CD14-positive monocyte (primary cell): Measurements from ENCODE around the gene ARL16. TPM values are rescaled to one million over a fixed set of nuclear protein-coding genes. Genes with fewer than 3 reads are reported as not detected.

Experiments
- DNase-seq, 3 donors: peaks; one replicate each; pipeline ENCODE4 v3.0.0-alpha.2; 2011 to 2022
- H2AFZ ChIP-seq: 2 replicates; pipeline ENCODE4 v1.6.0; 2012; ENCODE audit warnings: mild to moderate bottlenecking, low read depth, low read length, inconsistent platforms; ENCODE audit not compliant: insufficient read depth, poor library complexity, severe bottlenecking
- H3K27ac ChIP-seq, 2 donors: 1 replicate in 1 of 2; 2 replicates in 1 of 2; pipeline ENCODE4 v1.5.1; 2012 to 2013; ENCODE audit warnings: low read length in 2 of 2, control low read depth in 1 of 2, inconsistent platforms in 1 of 2, low read depth in 1 of 2, mild to moderate bottlenecking in 1 of 2
- H3K27me3 ChIP-seq, 2 donors: one replicate each; pipeline versions ENCODE4 v1.6.0 to v1.6.1; 2011 to 2013; ENCODE audit warnings: low read length in 2 of 2; ENCODE audit not compliant: control insufficient read depth in 2 of 2, insufficient read depth in 2 of 2
- H3K36me3 ChIP-seq, 2 donors: replicated peaks in 1 of 2; 1 replicate in 1 of 2; 2 replicates in 1 of 2; pipeline versions ENCODE4 v1.5.1 to v1.6.1; 2012 to 2013; ENCODE audit warnings: low read length in 2 of 2, control low read depth in 1 of 2, inconsistent platforms in 1 of 2, mild to moderate bottlenecking in 1 of 2; ENCODE audit not compliant: insufficient read depth in 2 of 2, control insufficient read depth in 1 of 2
- H3K4me1 ChIP-seq, 2 donors: 1 replicate in 1 of 2; 2 replicates in 1 of 2; pipeline versions ENCODE4 v1.5.1 to v1.6.1; 2012 to 2013; ENCODE audit warnings: low read length in 2 of 2, control low read depth in 1 of 2, inconsistent platforms in 1 of 2, mild to moderate bottlenecking in 1 of 2, moderate library complexity in 1 of 2; ENCODE audit not compliant: insufficient read depth in 2 of 2, control insufficient read depth in 1 of 2
- H3K4me2 ChIP-seq: replicated peaks from 2 replicates; pipeline ENCODE3; 2012; ENCODE audit warnings: low read length, moderate library complexity, mild to moderate bottlenecking; ENCODE audit not compliant: poor library complexity, severe bottlenecking; ENCODE audit errors: extremely low read depth
- H3K4me3 ChIP-seq, 3 experiments: fragments of 200-600 bp in 1 of 3; sonication (generic) in 1 of 3; replicated peaks in 1 of 3; 1 replicate in 2 of 3; 2 replicates in 1 of 3; pipeline ENCODE4 v1.5.1; 2011 to 2013; ENCODE audit warnings: low read length in 3 of 3, mild to moderate bottlenecking in 3 of 3, control low read depth in 2 of 3, low read depth in 2 of 3, inconsistent platforms in 1 of 3, moderate library complexity in 1 of 3
- H3K79me2 ChIP-seq: 2 replicates; pipeline ENCODE4 v1.6.0; 2012; ENCODE audit warnings: mild to moderate bottlenecking, control low read depth, inconsistent platforms, low read length, moderate library complexity; ENCODE audit not compliant: insufficient read depth
- H3K9ac ChIP-seq: 2 replicates; pipeline ENCODE4 v1.6.0; 2017; ENCODE audit warnings: low read length, mild to moderate bottlenecking; ENCODE audit not compliant: insufficient read depth, poor library complexity, severe bottlenecking
- H3K9me3 ChIP-seq, 2 donors: replicated peaks in 1 of 2; 1 replicate in 1 of 2; 2 replicates in 1 of 2; pipeline versions ENCODE4 v1.5.1 to v1.6.1; 2012 to 2013; ENCODE audit warnings: low read length in 2 of 2, control low read depth in 1 of 2; ENCODE audit not compliant: control insufficient read depth in 1 of 2, insufficient read depth in 1 of 2
- H4K20me1 ChIP-seq: 2 replicates; pipeline ENCODE4 v1.6.0; 2012; ENCODE audit warnings: mild to moderate bottlenecking, low read length, control low read depth, moderate library complexity; ENCODE audit not compliant: insufficient read depth
- H3K27ac Mint-ChIP-seq, 7 donors: one replicate each; pipeline ENCODE4 v1.8.0; 2020; ENCODE audit warnings: mild to moderate bottlenecking in 7 of 7, mixed read lengths in 7 of 7, moderate library complexity in 6 of 7, inconsistent platforms in 2 of 7
- H3K27me3 Mint-ChIP-seq, 3 donors: one replicate each; pipeline ENCODE4 v1.8.0; 2021 to 2022; ENCODE audit warnings: low read depth in 3 of 3, mild to moderate bottlenecking in 3 of 3, mixed read lengths in 3 of 3, moderate library complexity in 3 of 3, inconsistent platforms in 1 of 3
- H3K36me3 Mint-ChIP-seq, 2 donors: one replicate each; pipeline ENCODE4 v1.8.0; 2020; ENCODE audit warnings: mixed read lengths in 2 of 2, inconsistent platforms in 1 of 2, mild to moderate bottlenecking in 1 of 2
- H3K4me1 Mint-ChIP-seq: one replicate; pipeline ENCODE4 v1.8.0; 2020; ENCODE audit warnings: mild to moderate bottlenecking, mixed read lengths
- H3K4me3 Mint-ChIP-seq, 2 donors: one replicate each; pipeline ENCODE4 v1.8.0; 2020; ENCODE audit warnings: mild to moderate bottlenecking in 2 of 2, mixed read lengths in 2 of 2, moderate library complexity in 1 of 2
- H3K9me3 Mint-ChIP-seq, 7 donors: one replicate each; pipeline ENCODE4 v1.8.0; 2020 to 2022; ENCODE audit warnings: mixed read lengths in 7 of 7, mild to moderate bottlenecking in 6 of 7, moderate library complexity in 6 of 7, inconsistent platforms in 2 of 7
- CTCF ChIP-seq: fragments of 200-600 bp; IDR thresholded peaks from one replicate; pipeline ENCODE4 v1.8.0; 2022; ENCODE audit warnings: antibody characterized with exemption, mild to moderate bottlenecking
- WGBS: methylation state at CpG from one replicate; pipeline ENCODE4 v1.1.5; 2013; ENCODE audit warnings: missing lambda C conversion rate; ENCODE audit not compliant: insufficient coverage; 5-methylcytosine and 5-hydroxymethylcytosine counted together
- intact Hi-C, 2 donors: fragments of 100-400 bp; cut with micrococcal nuclease; formaldehyde crosslinking; loops; one replicate each; pipeline versions ENCODE4 v1.15.0 to v1.15.1; 2023
- polyA plus RNA-seq, 3 donors: library from polyadenylated mRNA; depleted of rRNA in 1 of 3; unstranded in 2 of 3; stranded (reverse) in 1 of 3; fragments of 300-500 nt in 2 of 3; fragments of >200 nt in 1 of 3; fragmentation: Illumina TruSeq in 2 of 3; gene quantifications; 1 replicate in 2 of 3; 2 replicates in 1 of 3; pipeline ENCODE4 v1.2.3, GENCODE V29; 2012 to 2021

The ARL16 gene
- polyA plus RNA-seq, 3 donors: 17.6 to 43.0 (median 28.7) TPM

DNA sequence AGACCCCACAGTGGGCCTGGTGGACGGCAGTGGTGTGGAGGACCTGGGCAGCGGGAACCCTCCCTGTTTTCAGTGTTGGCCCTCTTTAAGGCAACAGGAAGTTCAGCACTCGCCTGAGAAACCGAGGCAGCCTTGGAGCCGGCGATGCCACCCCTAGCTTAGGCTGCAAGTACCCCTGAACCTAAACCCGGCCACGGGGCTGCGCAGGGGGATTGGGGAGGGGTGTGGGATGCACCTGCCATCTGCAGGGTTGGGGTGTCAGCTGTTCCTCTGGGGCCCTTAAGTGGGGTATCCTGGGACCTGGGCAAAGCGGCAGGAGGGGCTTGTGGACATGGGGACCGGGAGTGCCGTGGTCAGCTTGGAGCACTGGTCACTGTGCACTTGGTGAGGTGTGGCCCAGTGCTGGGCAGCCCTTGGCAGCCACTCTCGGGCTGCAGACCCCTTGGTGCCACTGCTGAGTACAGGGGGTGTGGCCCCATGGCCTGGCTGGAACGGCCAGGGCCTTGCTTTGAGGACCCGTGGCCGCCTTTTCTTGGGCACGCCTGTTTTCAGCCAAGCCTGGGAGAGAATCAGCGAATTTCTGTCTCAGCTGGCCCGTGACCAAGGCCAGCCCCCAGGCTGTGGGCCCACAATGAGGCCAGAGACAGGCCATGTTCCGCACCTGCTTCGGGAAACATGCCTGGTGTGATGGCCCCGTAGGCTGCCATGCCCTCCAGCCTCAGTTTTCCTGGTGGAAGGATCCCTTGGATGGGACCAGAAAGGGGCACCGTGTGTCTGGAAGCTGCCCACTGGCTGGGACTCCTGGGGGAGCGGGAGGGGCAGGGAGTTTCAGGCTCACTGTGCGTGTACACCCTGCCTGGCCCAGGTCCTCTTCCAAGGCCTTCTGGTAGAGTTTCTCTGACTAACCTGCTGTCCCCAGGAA, 24.4 kb upstream of the ARL16 start:
- H4K20me1 ChIP-seq: no peaks in the 10 kb centered on the region
- Mint-ChIP-seq H3K4me3 (no peak overlapping the region), H3K27me3 (peaks cover 0 to 17% (median 13%) of the 10 kb centered on the region in 3 donors), H3K4me1 (peaks cover 35% of the 10 kb centered on the region), H3K36me3 (peaks cover 22 to 40% of the 10 kb centered on the region in 2 donors), H3K9me3 (no peaks in the 10 kb centered on the region), H3K27ac (peak overlapping the region in 1 of 7 donors; percentile 71)
- H3K4me1 ChIP-seq: peaks cover 33 to 45% of the 10 kb centered on the region in 2 donors
- no peaks in the 10 kb centered on the region for H3K9me3 ChIP-seq
- no peak for DNase-seq
- 95% methylated on average over 24 of the region's 25 CpGs for WGBS
- no peak overlapping the region for H3K9ac ChIP-seq
- no peak overlapping the region for H3K4me3 ChIP-seq
- intact Hi-C loops: no loop called here
- H3K4me2 ChIP-seq: no peak overlapping the region
- no peak overlapping the region for H2AFZ ChIP-seq
- TF ChIP-seq CTCF: no peak
- H3K79me2 ChIP-seq: peaks cover 20% of the 10 kb centered on the region
- peaks cover 0 to 8% of the 10 kb centered on the region in 2 donors for H3K27me3 ChIP-seq
- peaks cover 16 to 26% of the 10 kb centered on the region in 2 donors for H3K36me3 ChIP-seq
- no peak overlapping the region for H3K27ac ChIP-seq

- Mint-ChIP-seq H3K27me3 (peaks cover 0 to 19% (median 12%) of the 10 kb centered on the region in 3 donors), H3K27ac (no peak overlapping the region)
- H3K79me2 ChIP-seq: peaks cover 30% of the 10 kb centered on the region
These were observed 23.4 kb upstream of the ARL16 start for GRCh38 chr17:81706757-81707624.

More at GRCh38 chr17:81706757-81707624, 23.4 kb upstream of the ARL16 start:
- Histone ChIP-seq H3K27me3 (peaks cover 0 to 8% of the 10 kb centered on the region in 2 donors), H2AFZ (no peak overlapping the region), H3K4me2 (no peak overlapping the region), H3K4me3 (no peak overlapping the region), H4K20me1 (peaks cover 7% of the 10 kb centered on the region), H3K36me3 (peaks cover 16 to 26% of the 10 kb centered on the region in 2 donors), H3K9ac (no peak overlapping the region), H3K27ac (no peak overlapping the region), H3K9me3 (no peaks in the 10 kb centered on the region), H3K4me1 (peaks cover 36 to 48% of the 10 kb centered on the region in 2 donors)
- H3K9me3 Mint-ChIP-seq: no peaks in the 10 kb centered on the region
- intact Hi-C loops: no loop called here
- H3K4me1 Mint-ChIP-seq: peaks cover 39% of the 10 kb centered on the region
- no peak for DNase-seq
- H3K36me3 Mint-ChIP-seq: peaks cover 22 to 40% of the 10 kb centered on the region in 2 donors
- H3K4me3 Mint-ChIP-seq: no peak overlapping the region
- 94% methylated on average over 53 of the region's 54 CpGs for WGBS
- TF ChIP-seq CTCF: no peak
